HCT116 (cell line): Measurements from ENCODE around the gene TEX26.

Experiments
- CBX3 ChIP-seq: IDR thresholded peaks from 2 replicates; pipeline ENCODE4 v1.6.1; 2012; ENCODE audit warnings: low read depth
- CTCF ChIP-seq, 3 experiments: fragments of 200-600 bp in 1 of 3; sonication (generic) in 1 of 3; IDR thresholded peaks in 2 of 3; conservative IDR thresholded peaks in 1 of 3; 2 replicates each; pipeline ENCODE4 v1.5.1; 2012 to 2017; ENCODE audit warnings: low read depth in 2 of 3, low read length in 2 of 3, antibody characterized with exemption in 1 of 3, borderline replicate concordance in 1 of 3, control low read depth in 1 of 3, mild to moderate bottlenecking in 1 of 3, mixed read lengths in 1 of 3, mixed run types in 1 of 3, moderate library complexity in 1 of 3; ENCODE audit not compliant: insufficient read depth in 1 of 3
- EZH2 ChIP-seq: fragments of 200-600 bp; sonication (generic); IDR thresholded peaks from 2 replicates; pipeline ENCODE4 v1.6.1; 2017; ENCODE audit warnings: antibody characterized with exemption, mixed run types
- MAX ChIP-seq: IDR thresholded peaks from 2 replicates; pipeline ENCODE4 v1.6.1; 2012
- POLR2A ChIP-seq: IDR thresholded peaks from 2 replicates; pipeline ENCODE4 v1.7.0; 2011; ENCODE audit warnings: borderline replicate concordance; ENCODE audit not compliant: insufficient read depth, insufficient read length; ENCODE audit errors: extremely low read depth
- POLR2AphosphoS5 ChIP-seq: IDR thresholded peaks from 2 replicates; pipeline ENCODE4 v1.6.1; 2011; ENCODE audit warnings: mild to moderate bottlenecking, low read depth, low read length, moderate library complexity
- REST ChIP-seq: IDR thresholded peaks from 2 replicates; pipeline ENCODE4 v1.6.1; 2012; ENCODE audit warnings: low read depth
- ZNF274 ChIP-seq: fragments of 200-500 bp; sonication (Bioruptor generic); IDR thresholded peaks from 2 replicates; pipeline ENCODE4 v1.6.1; 2014; ENCODE audit warnings: mild to moderate bottlenecking, low read depth, low read length, inconsistent platforms

- TF ChIP-seq ZNF274 (no peak), CTCF (IDR thresholded peaks at IDR 0.05 in 2 of 3, conservative IDR thresholded peaks at IDR 0.05 in 1 of 3; ENCODE audit: borderline replicate concordance in 1 of 3, insufficient read depth in 1 of 3, low read depth in 2 of 3, low read length in 2 of 3) (no peak), CBX3 (no peak), REST (no peak), MAX (no peak), POLR2AphosphoS5 (no peak), POLR2A (no peak), EZH2 (no peak)
Observed at GRCh38 chr13:30882996-30883766, 49.3 kb upstream of the TEX26 start.
